HG02884 (cell line): ENCODE measurements around the gene RAB8B.

Experiments
- ATAC-seq: cut with Tn5 transposase; IDR thresholded peaks from one replicate; pipeline ENCODE4 v1.9.1; 2021; ENCODE audit warnings: mild to moderate bottlenecking, moderate library complexity; ENCODE audit not compliant: unreplicated experiment

Gene RAB8B

DNA sequence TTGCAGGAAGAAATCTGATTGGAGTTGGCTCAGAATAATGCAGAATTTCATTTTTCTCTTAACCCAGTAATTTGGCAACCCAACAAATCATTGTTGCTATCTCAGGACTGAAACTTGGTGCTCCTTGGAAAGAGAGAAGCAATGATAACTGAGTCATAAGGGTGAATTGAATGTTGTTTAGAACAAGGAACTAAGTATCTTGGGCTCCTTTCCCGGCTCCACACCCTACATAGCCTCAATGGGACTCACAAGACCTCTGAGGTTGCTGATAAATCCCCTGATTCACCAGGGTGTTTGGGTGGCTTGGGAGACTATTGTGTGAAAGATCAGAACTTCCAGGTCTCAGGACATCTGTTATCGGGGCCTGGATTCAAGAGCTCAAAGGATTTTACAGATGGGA lies 7.8 kb upstream of the RAB8B start:
- ATAC-seq, result no peak

DNA sequence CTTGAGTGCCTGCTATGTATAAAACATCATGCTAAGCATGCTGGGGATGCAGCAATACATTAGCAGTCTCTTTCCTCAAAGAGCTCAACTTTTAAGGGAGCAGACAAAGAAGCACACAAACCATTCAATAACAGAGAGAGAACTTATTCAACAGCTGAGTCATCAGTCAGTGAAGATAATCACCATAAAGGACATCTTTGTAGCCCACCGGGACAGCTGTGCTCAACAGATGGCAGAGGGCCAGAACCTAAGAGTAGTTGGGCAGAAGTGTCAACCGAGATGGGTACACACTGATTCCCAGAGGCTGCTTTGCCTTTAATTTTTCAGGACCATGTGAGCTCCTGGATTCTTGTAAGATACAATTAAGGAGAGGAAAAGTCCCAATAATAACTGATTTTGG lies 4.2 kb upstream of the RAB8B start:
- no peak for ATAC-seq

DNA sequence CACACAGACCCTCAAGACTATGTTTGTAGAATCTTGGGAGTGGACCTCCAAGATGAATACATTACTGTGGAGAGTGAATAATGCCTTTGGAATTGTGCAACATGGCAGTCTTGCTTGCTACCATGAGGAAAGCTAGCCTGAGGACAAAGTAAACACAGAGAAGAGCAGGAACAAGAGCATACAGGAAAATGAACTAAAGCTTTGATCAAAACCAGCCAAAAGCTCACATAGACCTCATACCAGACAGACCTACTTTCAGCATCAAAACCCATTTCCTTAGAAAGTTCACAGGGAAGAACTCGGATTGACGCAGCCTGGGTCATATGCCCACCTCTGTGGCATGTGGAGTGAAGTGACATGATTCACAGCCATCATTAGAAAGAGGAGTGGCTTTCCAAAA lies 3.3 kb upstream of the RAB8B start:
- ATAC-seq, result no peak

DNA sequence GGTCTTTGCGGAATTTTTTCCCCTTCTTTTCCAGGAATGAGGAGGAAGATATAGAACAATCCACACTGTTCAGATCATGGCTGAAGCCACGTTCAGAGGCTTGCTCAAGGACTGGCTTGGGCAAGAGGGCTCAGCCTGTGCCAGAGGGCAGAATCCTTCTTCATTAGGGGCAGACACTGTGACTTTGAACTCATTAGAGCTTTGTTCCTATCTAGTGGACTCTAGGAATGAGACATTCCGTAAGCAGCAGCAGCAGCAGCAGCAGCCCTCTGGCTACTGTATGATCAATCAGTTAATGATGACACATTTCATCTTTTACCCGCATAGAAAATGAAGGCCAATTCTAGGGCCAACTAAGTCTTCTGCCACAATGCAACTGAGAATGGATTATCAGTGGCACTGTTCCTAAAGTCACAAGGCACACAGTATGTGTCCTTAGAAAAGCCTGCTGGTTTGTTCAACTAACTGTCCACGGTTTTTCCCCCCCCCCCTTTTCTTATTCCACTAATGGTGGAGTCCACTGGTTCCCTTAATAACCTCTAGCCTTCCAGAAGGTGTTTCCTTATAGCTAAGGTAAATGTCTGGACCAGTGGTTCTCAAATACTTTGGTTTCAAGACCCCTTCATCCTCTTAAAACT lies 1.7 kb upstream of the RAB8B start:
- no peak for ATAC-seq

DNA sequence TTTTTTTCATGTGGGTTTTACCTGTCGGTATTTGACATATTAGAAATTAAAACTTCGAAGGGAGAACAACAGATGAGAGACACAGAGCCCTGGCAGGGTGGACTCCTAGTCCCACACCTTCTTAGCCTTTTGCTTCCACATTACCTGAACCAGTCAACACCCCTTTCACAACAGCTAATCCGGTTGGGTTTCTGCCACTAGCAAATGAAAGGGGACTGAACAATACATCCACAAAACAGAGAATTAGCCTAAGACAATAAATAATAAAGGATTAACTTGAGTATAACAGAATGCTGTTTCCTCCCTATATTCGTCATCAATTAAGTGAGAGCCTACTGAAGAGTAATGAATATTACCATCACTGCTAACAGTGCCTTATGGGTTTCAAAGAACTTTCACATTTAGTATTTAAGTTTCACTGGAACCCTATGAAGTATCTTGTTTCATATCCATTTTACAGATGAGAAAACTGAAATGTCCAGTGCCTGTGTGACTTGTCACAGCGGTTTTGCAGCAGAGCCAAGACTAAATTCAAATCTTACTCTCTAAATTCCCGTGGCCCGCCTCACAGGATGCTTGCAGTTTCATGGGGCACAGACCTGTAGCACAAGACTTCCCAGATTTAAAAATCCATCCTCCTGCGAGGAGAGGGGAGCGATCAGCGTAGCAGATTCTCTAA lies 1.0 kb upstream of the RAB8B start:
- ATAC-seq, result no peak

DNA sequence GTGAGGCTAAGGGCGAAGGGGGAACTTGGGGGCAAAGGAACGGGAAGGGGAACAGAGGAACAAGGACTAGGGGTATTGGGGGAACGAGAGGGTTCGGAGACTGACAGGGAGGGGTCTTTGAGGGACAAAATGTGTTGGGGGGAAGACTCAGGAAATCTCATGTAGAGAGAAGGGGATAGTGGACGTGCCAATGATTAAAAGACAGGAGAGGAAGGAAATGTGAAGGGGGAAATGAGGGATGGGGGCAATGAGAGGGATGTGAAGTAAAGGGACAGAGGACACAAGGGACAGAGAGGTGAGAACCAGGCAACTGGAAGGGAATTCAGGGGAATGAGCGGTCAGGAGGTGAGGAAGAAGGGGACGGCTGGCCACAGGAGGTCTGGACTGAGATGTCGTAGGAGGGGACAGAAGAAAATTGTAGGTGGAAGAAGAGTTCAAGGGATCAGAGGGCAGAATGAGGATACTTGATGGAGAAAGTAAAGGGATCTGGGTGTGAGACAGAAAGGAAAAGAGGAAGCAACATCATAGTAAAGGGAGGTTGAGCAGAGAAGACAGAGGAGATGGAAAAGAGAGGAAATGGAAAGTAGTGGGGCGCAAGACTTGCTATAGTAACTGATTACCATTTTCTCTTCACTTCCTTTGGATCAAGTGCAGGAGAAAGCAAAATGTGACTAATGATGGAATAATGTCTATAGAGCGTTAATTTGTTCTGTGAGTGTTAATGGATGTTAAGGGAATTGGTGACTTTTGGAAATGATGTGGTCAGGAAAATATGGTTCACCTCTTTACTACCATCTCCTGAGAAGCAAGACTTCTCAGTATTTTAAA lies 749 bp downstream of the RAB8B start:
- ATAC-seq, result no peak

DNA sequence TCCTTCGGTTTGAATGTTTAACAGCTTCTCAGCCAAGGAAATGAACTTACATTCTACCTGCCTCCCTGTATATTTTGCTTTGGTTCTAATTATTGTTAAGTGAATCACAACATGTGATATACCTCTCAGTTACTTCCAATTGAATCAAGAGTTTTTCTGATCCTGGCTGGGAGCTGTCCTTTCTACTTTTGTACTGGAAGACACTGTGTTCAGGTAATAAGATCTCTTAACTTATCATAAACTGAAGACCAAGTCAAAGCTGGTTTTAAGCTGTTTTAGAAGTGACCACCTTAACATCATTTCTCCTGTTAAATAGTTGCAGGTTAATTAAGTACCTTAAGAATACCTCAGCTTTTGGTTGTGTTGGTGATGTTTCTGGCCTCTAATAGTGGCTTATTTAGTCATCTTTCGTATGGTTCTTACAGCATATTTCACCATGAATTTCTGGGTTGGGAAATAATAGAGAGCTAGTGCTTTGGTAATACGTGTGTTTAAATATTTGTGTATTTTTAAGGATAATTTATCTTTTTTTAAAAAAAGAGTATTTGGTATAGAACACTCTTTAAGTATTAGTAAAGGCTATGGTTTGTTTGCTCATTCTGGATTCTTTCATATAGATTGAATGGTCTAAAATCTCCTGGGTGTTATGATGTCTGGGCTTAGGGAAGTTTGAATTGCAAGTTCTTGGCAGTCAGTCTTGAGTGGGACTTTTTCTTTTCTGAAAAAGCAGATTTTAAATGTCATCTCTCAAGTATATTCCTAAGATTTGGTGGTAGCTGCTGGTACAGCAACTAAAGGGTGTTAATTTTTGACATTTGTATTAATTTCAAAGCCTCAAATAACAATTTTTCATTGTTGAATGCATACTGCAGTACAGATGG lies 1.6 kb downstream of the RAB8B start:
- no peak for ATAC-seq

DNA sequence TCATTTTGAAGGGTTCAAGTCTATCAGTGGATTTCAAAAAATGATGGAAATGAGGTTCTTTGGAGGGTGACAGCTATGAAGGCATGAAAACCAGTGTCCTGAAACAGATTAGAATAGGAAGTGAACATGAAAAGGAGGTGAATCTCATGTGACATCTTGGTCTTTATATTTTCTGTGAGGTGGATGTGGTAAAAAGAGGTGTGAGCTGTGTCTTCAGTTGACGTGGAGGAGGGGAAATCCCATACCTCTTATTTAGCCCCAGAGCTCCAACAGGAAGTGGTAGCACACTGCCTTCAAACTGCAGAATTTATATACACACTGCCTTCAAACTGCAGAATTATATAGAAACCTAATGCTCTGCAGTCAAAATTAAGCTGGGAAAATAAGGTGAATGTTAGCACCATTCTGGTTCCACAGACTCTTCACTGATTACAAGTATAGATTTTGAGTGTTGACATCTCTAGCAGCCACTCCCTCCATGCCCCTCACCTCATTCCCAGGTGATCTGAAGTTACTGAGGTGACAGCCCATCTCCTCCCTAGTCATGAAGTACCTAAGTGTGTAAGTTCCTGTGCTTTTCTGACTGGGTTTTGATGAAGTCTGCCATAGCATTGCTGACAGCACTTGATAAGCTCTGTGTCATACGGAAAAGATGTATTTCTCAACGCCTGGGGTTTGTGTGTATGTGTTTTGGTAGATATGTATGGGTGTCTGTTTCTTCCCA lies 2.7 kb downstream of the RAB8B start:
- no peak for ATAC-seq

DNA sequence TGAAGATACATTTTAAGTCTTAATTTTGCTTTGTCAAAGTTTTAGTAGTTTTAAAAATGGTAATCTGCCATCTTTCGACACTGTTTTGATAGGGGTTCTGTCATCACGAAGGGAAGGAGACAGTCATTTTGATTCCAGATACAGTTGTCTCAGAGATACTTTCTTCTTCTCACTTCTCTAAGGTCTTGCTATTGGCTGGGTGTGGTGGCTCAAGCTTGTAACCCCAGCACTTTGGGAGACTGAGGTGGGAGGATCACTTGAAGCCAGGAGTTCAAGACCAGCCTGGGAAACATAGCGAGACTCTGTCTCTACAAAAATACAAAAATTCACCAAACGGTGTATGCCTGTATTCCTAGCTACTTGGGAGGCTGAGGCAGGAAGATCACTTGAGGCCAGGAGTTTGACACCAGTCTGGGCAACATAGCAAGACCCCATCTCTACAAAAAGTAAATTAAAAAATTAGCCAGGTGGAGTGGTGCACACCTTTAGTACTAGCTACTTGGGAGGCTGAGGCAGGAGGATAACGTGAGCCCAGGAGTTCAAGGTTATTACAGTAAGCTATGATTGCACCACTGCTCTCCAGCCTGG lies 3.3 kb downstream of the RAB8B start:
- ATAC-seq, result no peak

DNA sequence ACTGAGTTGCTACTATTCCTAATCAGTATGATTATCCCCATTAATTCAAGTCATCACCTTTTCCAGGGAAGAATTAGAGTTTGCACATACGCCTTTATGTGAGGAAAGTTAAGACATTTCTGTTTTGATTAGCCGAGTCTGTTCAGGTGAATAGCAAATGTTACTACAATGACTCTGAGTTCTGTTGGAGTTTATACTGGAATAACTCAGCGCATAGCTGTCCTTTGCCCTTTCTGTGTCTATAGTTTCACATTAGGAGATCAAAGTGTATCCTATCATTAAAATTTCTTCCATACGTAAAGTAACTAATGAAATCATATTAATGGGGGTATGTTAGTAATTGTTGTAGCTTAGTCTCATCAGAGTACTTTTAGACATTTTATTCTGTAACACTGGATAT lies 4.9 kb downstream of the RAB8B start:
- ATAC-seq, result no peak

DNA sequence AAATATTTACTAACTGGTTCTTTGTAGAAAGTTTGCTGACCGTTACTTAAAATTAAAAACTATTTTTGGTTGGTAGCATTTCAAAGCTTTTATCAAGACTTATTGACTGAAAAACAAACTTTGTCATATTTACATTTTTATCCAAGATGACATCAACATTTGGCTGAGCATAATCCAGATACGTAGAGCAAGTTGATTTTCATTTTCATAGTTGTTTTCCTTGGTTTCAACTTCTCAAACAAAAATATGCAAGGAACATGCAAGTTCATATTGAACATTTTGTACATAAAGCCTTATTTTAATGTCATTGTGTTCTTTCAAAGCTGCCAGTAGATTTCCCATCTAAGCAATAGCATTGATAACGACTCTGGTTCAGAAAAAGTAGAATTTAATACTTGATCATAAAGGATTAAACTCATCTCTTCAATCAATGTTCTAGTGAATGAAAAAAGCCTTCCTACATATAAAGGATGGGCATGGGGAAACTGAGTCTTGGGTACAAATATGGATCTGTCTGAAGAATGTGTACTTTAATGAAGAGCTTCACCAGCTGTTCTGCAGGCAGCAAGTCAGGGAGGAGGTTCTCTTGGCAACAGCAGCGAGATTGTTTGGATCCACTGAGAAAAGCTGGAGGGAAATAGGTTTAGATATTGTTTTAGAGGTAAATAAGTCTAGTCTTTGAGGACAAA lies 5.6 kb downstream of the RAB8B start:
- no peak for ATAC-seq

DNA sequence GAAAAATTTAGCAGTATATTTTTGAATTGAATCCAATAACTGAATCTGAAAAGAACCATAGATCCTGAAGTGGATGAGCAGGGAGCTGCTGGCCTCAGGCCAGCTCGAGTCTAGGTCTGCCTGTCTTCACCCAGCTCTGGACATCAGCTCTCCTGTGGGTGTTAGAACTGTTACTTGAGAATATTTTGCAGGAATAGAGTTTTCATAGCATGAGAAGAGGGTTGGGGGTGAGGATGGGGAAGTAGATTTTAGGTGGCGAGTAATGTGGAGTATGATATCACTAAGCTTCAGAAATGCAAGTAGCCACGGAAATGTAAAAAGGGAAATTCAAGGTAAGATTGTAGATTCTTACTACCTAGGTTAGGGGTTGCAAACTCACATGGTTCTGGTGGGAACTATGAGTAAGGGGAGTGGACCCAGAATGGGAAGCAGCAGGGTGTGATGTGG lies 6.2 kb downstream of the RAB8B start:
- no peak for ATAC-seq

DNA sequence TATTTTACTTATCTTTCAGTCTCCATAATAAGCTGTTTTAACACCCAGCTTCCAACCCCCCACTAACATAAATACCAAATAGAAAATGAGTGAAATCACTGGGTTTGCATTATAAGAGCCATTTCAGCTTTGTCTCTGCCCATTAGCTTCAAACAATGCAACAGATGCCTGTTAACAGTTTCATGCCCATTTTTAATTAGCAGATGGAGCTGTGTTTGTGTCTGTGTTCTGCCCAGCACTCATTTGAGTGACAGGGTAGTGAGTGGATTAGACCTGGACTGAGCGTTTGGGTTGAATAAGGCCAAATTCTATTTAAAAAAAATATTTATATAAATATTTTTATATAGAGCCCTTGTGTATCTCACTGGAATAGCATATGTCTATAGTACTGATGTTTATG lies 7.4 kb downstream of the RAB8B start:
- ATAC-seq, result no peak

DNA sequence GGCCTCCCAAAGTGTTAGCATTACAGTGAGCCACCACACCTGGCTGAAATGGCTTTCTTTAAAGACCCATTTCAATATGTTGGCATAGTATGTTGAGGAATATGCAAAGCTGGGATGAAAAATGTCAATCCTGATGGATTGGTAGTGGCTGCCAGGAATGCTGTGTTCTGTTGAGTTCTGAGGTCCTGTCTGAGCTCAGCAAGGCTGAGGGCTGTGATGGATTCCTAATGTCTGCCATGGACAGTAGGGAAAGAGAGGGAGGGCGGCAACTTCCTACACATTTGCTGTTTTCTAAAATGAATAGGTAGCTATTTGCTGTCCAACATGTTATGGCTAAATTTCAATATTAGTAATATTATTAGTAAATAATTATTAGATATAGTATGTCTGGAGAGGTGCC lies 8.2 kb downstream of the RAB8B start:
- no peak for ATAC-seq

DNA sequence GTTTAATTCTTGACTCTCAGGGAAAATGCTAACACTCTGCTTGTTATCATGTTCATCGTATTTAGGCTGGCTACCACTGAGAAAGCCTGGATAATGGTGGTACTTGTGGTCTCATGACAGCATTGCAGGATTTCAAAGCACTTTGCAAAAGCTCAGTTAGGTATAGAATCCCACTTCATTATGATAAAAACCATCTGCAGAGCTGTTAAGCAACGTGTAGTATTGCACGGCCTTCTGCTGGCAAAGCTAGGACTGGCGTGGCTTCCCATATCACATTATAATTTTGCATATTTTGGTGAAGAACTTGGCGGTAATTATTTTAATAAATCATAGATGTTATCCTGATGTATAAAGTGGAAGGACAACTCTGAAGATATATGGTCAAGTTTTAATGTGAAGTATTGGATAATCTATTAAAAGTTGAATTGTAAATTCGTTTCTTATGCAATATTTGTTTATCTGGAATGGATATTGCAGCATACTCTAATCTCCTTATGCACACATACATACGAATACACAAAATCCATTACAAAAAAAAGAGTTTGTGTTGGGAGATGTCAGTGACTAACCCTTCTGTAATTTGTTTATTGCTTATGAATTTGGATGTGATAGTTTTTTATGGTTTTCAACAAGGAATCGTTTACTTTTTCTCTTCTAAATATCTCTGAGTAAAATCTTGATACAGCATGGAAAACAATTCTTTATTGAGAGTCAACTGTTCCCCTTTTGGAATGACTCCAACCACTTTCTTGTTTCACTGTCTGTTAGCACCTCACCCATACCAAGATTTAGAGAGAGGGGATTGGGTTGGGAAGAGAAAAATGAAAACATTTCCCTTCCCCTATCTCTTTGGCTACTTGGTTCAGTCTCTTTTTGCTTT lies 9.2 kb downstream of the RAB8B start:
- ATAC-seq, result no peak

DNA sequence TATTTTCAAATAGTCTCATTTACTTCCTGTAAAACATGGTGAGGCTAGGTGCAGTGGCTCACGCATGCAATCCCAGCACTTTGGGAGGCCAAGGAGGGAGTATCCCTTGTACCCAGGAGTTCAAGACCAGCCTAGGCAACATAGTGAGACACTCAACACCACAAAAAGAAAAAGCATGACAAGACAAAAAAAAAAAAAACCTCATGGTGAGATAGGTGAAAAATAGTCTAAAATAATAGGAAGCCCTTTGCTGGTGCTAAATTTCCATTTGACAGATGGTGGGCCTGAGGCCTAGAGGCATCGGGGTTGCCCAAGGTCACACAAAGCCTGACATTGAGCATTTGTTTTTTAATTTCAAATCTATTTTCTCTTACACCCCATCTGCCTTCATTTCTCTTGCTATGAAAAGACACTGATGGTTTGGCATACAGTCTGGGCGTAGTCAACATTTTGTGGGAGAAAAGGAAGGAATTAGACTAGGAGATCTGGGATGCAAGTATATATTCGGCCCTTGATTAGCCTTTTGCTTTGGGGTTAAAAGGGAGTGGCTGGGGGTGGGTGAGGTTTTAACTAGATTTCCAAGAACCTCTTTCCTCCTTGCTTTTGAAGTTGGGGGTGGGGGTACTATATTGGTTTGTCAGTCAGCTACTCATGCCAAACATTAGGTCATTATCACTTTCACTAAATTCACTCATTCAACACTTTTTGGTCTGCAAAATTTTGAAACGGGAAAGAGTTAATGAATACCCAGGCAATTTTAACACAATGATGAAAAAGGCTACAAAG lies 11.3 kb downstream of the RAB8B start:
- ATAC-seq, result no peak

DNA sequence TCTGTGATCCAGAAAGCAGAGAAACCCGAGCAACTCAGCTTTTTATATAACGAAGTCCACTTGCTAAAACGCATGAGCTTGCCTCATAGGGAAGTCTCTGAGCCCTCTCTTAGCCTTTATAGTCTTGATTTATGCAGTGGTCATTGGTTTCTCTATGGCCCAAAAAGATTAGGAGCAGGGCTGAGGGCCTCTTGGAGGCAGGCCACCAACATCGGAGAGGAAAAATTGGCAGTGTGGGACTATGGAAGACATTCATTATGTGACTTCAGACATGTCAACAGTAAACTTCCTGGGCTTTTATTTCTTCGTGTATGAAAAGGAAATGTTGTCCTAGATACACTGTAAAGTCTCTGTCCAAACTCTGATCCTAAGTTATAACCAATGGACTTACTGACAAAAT lies 13.5 kb downstream of the RAB8B start:
- no peak for ATAC-seq
